Measurements from ENCODE around the gene ATG9B. TPM values are rescaled to one million over a fixed set of nuclear protein-coding genes. Genes with fewer than 3 reads are reported as not detected.

ATG9B gene
- total RNA-seq, 1 donor from 2014 or later, result 0.11 TPM

GRCh38 chr7:151001546-151001945 is 22.7 kb downstream of the ATG9B start:
- Mint-ChIP-seq H3K27me3 (ENCODE audit: unreplicated experiment) (peaks cover 20% of the 10 kb centered on the region), H3K4me1 (ENCODE audit: unreplicated experiment) (no peaks in the 10 kb centered on the region), H3K9me3 (ENCODE audit: unreplicated experiment) (no peaks in the 10 kb centered on the region), H3K36me3 (ENCODE audit: unreplicated experiment) (no peaks in the 10 kb centered on the region), H3K4me3 (ENCODE audit: unreplicated experiment) (no peak overlapping the region), H3K27ac (ENCODE audit: unreplicated experiment) (no peak overlapping the region)
- no peak for DNase-seq (ENCODE audit: extremely low spot score, unreplicated experiment)
- no peak for TF ChIP-seq CTCF (IDR thresholded peaks at IDR 0.05)

GRCh38 chr7:151000897-151001495 is 23.3 kb downstream of the ATG9B start:
- Mint-ChIP-seq H3K27me3 (ENCODE audit: unreplicated experiment) (peaks cover 20% of the 10 kb centered on the region), H3K27ac (ENCODE audit: unreplicated experiment) (no peak overlapping the region), H3K4me1 (ENCODE audit: unreplicated experiment) (no peaks in the 10 kb centered on the region), H3K9me3 (ENCODE audit: unreplicated experiment) (no peaks in the 10 kb centered on the region), H3K36me3 (ENCODE audit: unreplicated experiment) (no peaks in the 10 kb centered on the region), H3K4me3 (ENCODE audit: unreplicated experiment) (no peak overlapping the region)
- no peak for TF ChIP-seq CTCF (IDR thresholded peaks at IDR 0.05)
- DNase-seq (ENCODE audit: extremely low spot score, unreplicated experiment), result no peak

- no peak for DNase-seq (ENCODE audit: extremely low spot score, unreplicated experiment)
- Mint-ChIP-seq H3K27ac (ENCODE audit: unreplicated experiment) (no peak overlapping the region), H3K36me3 (ENCODE audit: unreplicated experiment) (no peaks in the 10 kb centered on the region), H3K27me3 (ENCODE audit: unreplicated experiment) (peaks cover 11% of the 10 kb centered on the region), H3K4me3 (ENCODE audit: unreplicated experiment) (no peak overlapping the region), H3K9me3 (ENCODE audit: unreplicated experiment) (no peaks in the 10 kb centered on the region), H3K4me1 (ENCODE audit: unreplicated experiment) (no peaks in the 10 kb centered on the region)
- no peak for TF ChIP-seq CTCF (IDR thresholded peaks at IDR 0.05)
These were observed 24.6 kb downstream of the ATG9B start for GRCh38 chr7:150999497-151000230.

- no peak for TF ChIP-seq CTCF (IDR thresholded peaks at IDR 0.05)
- H3K4me3 Mint-ChIP-seq (ENCODE audit: unreplicated experiment), result no peak overlapping the region
- no peaks in the 10 kb centered on the region for H3K4me1 Mint-ChIP-seq (ENCODE audit: unreplicated experiment)
- no peak overlapping the region for H3K27ac Mint-ChIP-seq (ENCODE audit: unreplicated experiment)
- H3K27me3 Mint-ChIP-seq (ENCODE audit: unreplicated experiment), result peaks cover 8% of the 10 kb centered on the region
- H3K9me3 Mint-ChIP-seq (ENCODE audit: unreplicated experiment), result no peaks in the 10 kb centered on the region
- no peak for DNase-seq (ENCODE audit: extremely low spot score, unreplicated experiment)
- H3K36me3 Mint-ChIP-seq (ENCODE audit: unreplicated experiment), result no peaks in the 10 kb centered on the region
These were observed 25.3 kb downstream of the ATG9B start for GRCh38 chr7:150999001-150999400.

GRCh38 chr7:150998341-150998740 is 26.0 kb downstream of the ATG9B start:
- no peak for TF ChIP-seq CTCF (IDR thresholded peaks at IDR 0.05)

More at GRCh38 chr7:150998341-150998740, 26.0 kb downstream of the ATG9B start:
- DNase-seq (ENCODE audit: extremely low spot score, unreplicated experiment), result no peak
- Mint-ChIP-seq H3K9me3 (ENCODE audit: unreplicated experiment) (no peaks in the 10 kb centered on the region), H3K4me1 (ENCODE audit: unreplicated experiment) (no peaks in the 10 kb centered on the region), H3K4me3 (ENCODE audit: unreplicated experiment) (no peak overlapping the region), H3K27me3 (ENCODE audit: unreplicated experiment) (peaks cover 3% of the 10 kb centered on the region), H3K27ac (ENCODE audit: unreplicated experiment) (no peak overlapping the region), H3K36me3 (ENCODE audit: unreplicated experiment) (no peaks in the 10 kb centered on the region)

Data from osteocyte (in vitro differentiated cells).